ENCODE measurements around the gene HBZ.
A peak's percentile ranks its signal among the peaks of the same experiment; 100 is the strongest.
"Not testable (repeated sequence)": the region's sequence is repeated elsewhere in the genome, so short reads cannot be mapped to it uniquely, and the experiment has no call there.

Gene HBZ

DNA sequence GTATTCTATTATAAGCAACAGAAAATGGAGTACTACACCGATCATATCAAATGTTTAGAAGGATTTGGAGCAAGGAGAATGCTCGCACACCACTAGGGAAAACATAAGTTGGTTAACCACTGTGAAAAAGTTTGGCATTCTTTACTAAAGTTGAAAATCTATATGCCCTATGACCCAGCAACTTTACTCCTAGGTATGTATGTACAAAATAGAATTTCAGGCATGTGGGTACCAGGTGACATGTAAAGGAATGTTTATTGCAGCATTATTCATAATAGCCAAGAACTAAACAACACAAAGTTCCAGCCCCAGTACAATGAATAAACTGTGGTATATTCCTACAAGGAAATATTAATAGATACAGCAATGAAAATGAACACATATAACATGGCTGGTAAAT is 5.8 kb upstream of the HBZ start:
- no peaks in the 10 kb centered on the region for H3K4me1 ChIP-seq (ENCODE audit: insufficient read depth, poor library complexity, severe bottlenecking)
- no peak overlapping the region for H3K27ac ChIP-seq (ENCODE audit: poor library complexity, severe bottlenecking)
- no peaks in the 10 kb centered on the region for H3K27me3 ChIP-seq (ENCODE audit: insufficient read depth, poor library complexity, severe bottlenecking)
- no peak for DNase-seq (ENCODE audit: low spot score)
- H3K4me3 ChIP-seq (ENCODE audit: severe bottlenecking): no peak overlapping the region
- TF ChIP-seq, protein P1, sequence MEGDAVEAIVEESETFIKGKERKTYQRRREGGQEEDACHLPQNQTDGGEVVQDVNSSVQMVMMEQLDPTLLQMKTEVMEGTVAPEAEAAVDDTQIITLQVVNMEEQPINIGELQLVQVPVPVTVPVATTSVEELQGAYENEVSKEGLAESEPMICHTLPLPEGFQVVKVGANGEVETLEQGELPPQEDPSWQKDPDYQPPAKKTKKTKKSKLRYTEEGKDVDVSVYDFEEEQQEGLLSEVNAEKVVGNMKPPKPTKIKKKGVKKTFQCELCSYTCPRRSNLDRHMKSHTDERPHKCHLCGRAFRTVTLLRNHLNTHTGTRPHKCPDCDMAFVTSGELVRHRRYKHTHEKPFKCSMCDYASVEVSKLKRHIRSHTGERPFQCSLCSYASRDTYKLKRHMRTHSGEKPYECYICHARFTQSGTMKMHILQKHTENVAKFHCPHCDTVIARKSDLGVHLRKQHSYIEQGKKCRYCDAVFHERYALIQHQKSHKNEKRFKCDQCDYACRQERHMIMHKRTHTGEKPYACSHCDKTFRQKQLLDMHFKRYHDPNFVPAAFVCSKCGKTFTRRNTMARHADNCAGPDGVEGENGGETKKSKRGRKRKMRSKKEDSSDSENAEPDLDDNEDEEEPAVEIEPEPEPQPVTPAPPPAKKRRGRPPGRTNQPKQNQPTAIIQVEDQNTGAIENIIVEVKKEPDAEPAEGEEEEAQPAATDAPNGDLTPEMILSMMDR (IDR thresholded peaks at IDR 0.05; ENCODE audit: poor library complexity, severe bottlenecking): no peak
- no peaks in the 10 kb centered on the region for H3K36me3 ChIP-seq (ENCODE audit: low read depth)
- ATAC-seq (ENCODE audit: low read depth): no peak
- no peaks in the 10 kb centered on the region for H3K9me3 ChIP-seq (ENCODE audit: severe bottlenecking)

DNA sequence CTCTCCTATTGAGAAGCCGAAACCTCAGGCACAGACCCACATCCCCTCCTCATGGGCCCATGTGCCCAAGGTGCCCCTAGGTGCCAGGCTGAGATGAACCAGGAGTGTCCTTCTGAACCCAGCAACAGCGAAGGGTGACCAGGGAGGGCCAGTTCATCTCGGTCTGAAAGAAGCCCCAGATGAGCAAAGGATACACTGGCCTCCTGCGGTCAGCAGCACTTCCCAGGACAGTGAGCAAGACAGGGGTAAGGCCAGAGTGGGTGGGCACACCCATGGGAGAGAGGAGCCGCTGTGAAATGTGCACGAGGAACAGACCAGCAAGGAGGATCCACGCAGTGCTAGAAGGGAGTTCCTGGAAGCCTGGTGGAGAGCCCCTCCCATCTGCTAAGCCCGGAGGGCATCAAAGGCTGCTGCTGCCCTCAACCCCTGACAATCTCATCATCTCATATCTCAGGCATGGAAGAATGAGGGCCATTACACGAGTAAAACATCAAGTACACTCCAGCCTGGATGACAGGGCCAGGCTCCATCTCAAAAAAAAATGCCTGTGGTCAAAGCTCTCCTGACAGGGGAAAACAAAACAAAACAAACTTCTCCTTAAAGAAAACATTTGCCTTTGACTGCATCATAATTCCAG is 3.3 kb upstream of the HBZ start:
- Histone ChIP-seq H3K27ac (ENCODE audit: poor library complexity, severe bottlenecking) (no peak overlapping the region), H3K4me1 (ENCODE audit: insufficient read depth, poor library complexity, severe bottlenecking) (no peaks in the 10 kb centered on the region), H3K4me3 (ENCODE audit: severe bottlenecking) (no peak overlapping the region), H3K27me3 (ENCODE audit: insufficient read depth, poor library complexity, severe bottlenecking) (no peaks in the 10 kb centered on the region), H3K36me3 (ENCODE audit: low read depth) (no peaks in the 10 kb centered on the region), H3K9me3 (ENCODE audit: severe bottlenecking) (no peaks in the 10 kb centered on the region)
- DNase-seq (ENCODE audit: low spot score): no peak
- no peak for ATAC-seq (ENCODE audit: low read depth)
- TF ChIP-seq, protein P1 (IDR thresholded peaks at IDR 0.05; ENCODE audit: poor library complexity, severe bottlenecking): no peak

DNA sequence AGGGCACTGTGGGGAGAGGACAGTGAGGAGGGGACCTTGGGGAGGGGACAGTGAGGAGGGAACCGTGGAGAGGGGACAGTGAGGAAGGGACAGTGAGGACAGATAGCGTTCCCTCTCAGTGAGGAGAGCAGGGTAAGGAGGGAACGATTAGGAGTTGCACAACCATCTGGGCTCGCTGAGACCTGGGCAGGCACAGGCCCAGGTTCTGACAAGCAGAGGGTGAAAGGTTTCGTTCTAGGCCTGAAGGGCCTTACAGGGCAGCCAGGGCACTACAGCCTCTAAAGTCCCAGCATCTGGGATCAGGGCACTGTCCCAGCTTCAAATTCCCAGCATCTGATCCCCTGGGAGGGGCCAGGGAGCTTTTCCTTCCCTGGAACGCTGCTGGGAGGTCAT is 681 bp downstream of the HBZ start:
- DNase-seq (ENCODE audit: low spot score); H3K4me3 ChIP-seq (ENCODE audit: severe bottlenecking); H3K4me1 ChIP-seq (ENCODE audit: insufficient read depth, poor library complexity, severe bottlenecking); H3K27ac ChIP-seq (ENCODE audit: poor library complexity, severe bottlenecking); H3K36me3 ChIP-seq (ENCODE audit: low read depth); H3K9me3 ChIP-seq (ENCODE audit: severe bottlenecking); H3K27me3 ChIP-seq (ENCODE audit: insufficient read depth, poor library complexity, severe bottlenecking): not testable (repeated sequence)
- ATAC-seq (ENCODE audit: low read depth): peak; percentile 18; the same call in 1 of the 3 replicates

DNA sequence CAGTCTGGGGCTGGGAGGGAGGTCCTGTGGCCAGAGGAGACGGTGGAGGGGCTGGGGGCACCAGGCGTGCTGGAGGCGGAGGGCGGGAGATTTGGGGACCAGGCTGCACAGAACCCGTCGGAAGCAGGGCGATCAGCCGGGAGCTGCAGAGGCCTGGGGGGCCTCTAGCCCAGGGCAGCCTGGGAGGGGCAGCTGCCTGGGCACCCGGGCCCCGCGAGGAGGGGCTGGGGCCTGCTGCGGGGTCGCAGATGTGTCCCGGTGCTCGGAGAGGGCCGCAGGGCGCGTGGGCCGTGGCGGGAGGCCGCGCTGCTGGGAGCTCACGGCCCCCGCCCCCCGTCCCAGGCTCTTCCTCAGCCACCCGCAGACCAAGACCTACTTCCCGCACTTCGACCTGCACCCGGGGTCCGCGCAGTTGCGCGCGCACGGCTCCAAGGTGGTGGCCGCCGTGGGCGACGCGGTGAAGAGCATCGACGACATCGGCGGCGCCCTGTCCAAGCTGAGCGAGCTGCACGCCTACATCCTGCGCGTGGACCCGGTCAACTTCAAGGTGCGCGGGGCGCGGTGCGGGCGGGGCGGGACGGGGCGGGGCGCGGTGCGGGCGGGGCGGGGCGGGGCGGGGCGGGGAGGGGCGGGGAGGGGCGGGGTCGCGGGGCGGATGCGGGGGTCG is 1.2 kb downstream of the HBZ start:
- H3K27me3 ChIP-seq (ENCODE audit: insufficient read depth, poor library complexity, severe bottlenecking); H3K4me1 ChIP-seq (ENCODE audit: insufficient read depth, poor library complexity, severe bottlenecking); H3K36me3 ChIP-seq (ENCODE audit: low read depth); DNase-seq (ENCODE audit: low spot score); H3K4me3 ChIP-seq (ENCODE audit: severe bottlenecking); H3K27ac ChIP-seq (ENCODE audit: poor library complexity, severe bottlenecking); H3K9me3 ChIP-seq (ENCODE audit: severe bottlenecking): not testable (repeated sequence)
- ATAC-seq (ENCODE audit: low read depth): 0 out of 3 replicates have a peak, but pooled peaks have one; percentile 7

DNA sequence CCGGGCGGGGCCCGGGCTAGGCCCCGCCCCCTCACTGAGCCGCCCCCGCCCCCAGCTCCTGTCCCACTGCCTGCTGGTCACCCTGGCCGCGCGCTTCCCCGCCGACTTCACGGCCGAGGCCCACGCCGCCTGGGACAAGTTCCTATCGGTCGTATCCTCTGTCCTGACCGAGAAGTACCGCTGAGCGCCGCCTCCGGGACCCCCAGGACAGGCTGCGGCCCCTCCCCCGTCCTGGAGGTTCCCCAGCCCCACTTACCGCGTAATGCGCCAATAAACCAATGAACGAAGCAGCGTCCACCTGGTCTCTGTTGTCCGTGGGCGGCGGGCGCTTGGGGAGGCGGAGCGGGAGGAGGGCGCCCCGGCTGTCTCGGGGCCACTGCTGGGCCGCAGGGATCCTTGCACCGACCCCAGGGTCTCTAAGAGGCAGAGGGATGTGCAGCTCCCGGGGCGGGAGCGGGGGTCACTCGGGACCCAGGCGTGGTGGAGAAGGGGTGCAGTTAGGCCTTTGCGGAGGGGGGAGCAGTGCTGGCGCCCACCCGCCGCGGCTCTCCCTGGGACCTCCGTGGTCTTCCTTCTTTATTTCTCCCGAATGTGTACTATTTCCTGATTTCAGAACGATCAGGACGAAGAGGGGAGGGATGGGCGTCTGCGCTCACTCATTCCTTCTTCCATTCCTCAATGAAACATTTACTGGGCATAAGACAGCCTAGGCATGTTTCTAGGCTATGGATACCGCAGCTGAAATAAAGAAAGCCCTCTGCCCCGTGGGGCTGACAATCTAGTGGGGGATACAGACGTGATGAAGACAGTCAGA is 2.0 kb downstream of the HBZ start:
- Histone ChIP-seq H3K4me3 (ENCODE audit: severe bottlenecking) (peak overlapping the region; percentile 39), H3K27ac (ENCODE audit: poor library complexity, severe bottlenecking) (no peak overlapping the region), H3K27me3 (ENCODE audit: insufficient read depth, poor library complexity, severe bottlenecking) (no peaks in the 10 kb centered on the region), H3K36me3 (ENCODE audit: low read depth) (no peaks in the 10 kb centered on the region), H3K4me1 (ENCODE audit: insufficient read depth, poor library complexity, severe bottlenecking) (no peaks in the 10 kb centered on the region), H3K9me3 (ENCODE audit: severe bottlenecking) (no peaks in the 10 kb centered on the region)
- ATAC-seq (ENCODE audit: low read depth): peak; percentile 62
- TF ChIP-seq, protein P1 (IDR thresholded peaks at IDR 0.05; ENCODE audit: poor library complexity, severe bottlenecking): no peak
- no peak for DNase-seq (ENCODE audit: low spot score)
